DOHH2 (cell line): ENCODE measurements around the gene TBC1D3.
"Not testable (repeated sequence)": the region's sequence is repeated elsewhere in the genome, so short reads cannot be mapped to it uniquely, and the experiment has no call there.

Experiments used
- CTCF ChIP-seq: fragments of 200-600 bp; sonication (generic); IDR thresholded peaks from one replicate; pipeline ENCODE4 v1.5.1; 2014; ENCODE audit warnings: antibody characterized with exemption, mild to moderate bottlenecking, low read depth, low read length; ENCODE audit not compliant: poor library complexity, severe bottlenecking
- EZH2phosphoT487 ChIP-seq: fragments of 200-600 bp; sonication (generic); IDR thresholded peaks from 2 replicates; pipeline ENCODE4 v1.6.1; 2017; ENCODE audit warnings: borderline replicate concordance, mild to moderate bottlenecking, antibody characterized with exemption, low read length, moderate library complexity, mixed read lengths

- not testable (repeated sequence) for TF ChIP-seq CTCF, EZH2phosphoT487
Measured at GRCh38 chr17:38192455-38192854, at the start of gene TBC1D3.
